Chondrocyte (in vitro differentiated cells): Measurements from ENCODE around the gene FOXP4. TPM values are rescaled to one million over a fixed set of nuclear protein-coding genes. Genes with fewer than 3 reads are reported as not detected.

Experiments
- DNase-seq: peaks from one replicate; pipeline ENCODE4 v3.0.0; 2021; ENCODE audit warnings: mixed read lengths, low spot score
- H3K27ac Mint-ChIP-seq: one replicate; pipeline ENCODE4 v1.8.0; 2021; ENCODE audit warnings: mild to moderate bottlenecking, moderate library complexity, mixed read lengths; ENCODE audit not compliant: unreplicated experiment
- H3K27me3 Mint-ChIP-seq: 2 replicates; pipeline ENCODE4 v1.8.0; 2021; ENCODE audit warnings: low read depth, mixed read lengths
- H3K36me3 Mint-ChIP-seq: 2 replicates; pipeline ENCODE4 v1.8.0; 2021; ENCODE audit warnings: low read depth, mixed read lengths
- H3K4me1 Mint-ChIP-seq: 2 replicates; pipeline ENCODE4 v1.8.0; 2021; ENCODE audit warnings: low read depth, mild to moderate bottlenecking, mixed read lengths
- H3K4me3 Mint-ChIP-seq: one replicate; pipeline ENCODE4 v1.8.0; 2021; ENCODE audit warnings: mild to moderate bottlenecking, moderate library complexity, mixed read lengths; ENCODE audit not compliant: unreplicated experiment
- H3K9me3 Mint-ChIP-seq: 2 replicates; pipeline ENCODE4 v1.8.0; 2021; ENCODE audit warnings: low read depth, mixed read lengths
- CTCF ChIP-seq: fragments of 200-600 bp; sonication (generic); IDR thresholded peaks from 2 replicates; pipeline ENCODE4 v1.5.0; 2021; ENCODE audit warnings: antibody characterized with exemption, mild to moderate bottlenecking, moderate library complexity
- total RNA-seq: library from RNA; stranded (reverse); gene quantifications from 3 replicates; pipeline ENCODE4 v1.2.1, GENCODE V29; 2021

Gene FOXP4
- total RNA-seq, 1 donor from 2014 or later, result 18.6 TPM

GRCh38 chr6:41591859-41592502 lies 45.8 kb downstream of the FOXP4 start:
- no peak overlapping the region for H3K27ac Mint-ChIP-seq

GRCh38 chr6:41593406-41593805 lies 47.2 kb downstream of the FOXP4 start:
- Mint-ChIP-seq H3K27ac (no peak overlapping the region), H3K4me1 (no peaks in the 10 kb centered on the region), H3K4me3 (no peak overlapping the region), H3K27me3 (no peaks in the 10 kb centered on the region), H3K36me3 (peaks cover 14% of the 10 kb centered on the region), H3K9me3 (no peaks in the 10 kb centered on the region)
- DNase-seq, result no peak
- no peak for TF ChIP-seq CTCF

More at GRCh38 chr6:41591859-41592502, 45.8 kb downstream of the FOXP4 start:
- TF ChIP-seq CTCF, result peak; percentile 91
- Mint-ChIP-seq H3K9me3 (no peaks in the 10 kb centered on the region), H3K4me3 (no peak overlapping the region), H3K4me1 (no peaks in the 10 kb centered on the region), H3K27me3 (no peaks in the 10 kb centered on the region), H3K36me3 (peaks cover 15% of the 10 kb centered on the region)
- no peak for DNase-seq

GRCh38 chr6:41593839-41594238 lies 47.7 kb downstream of the FOXP4 start:
- TF ChIP-seq CTCF, result no peak

GRCh38 chr6:41594326-41594725 lies 48.1 kb downstream of the FOXP4 start:
- H3K36me3 Mint-ChIP-seq, result peaks cover 12% of the 10 kb centered on the region

More at GRCh38 chr6:41593839-41594238, 47.7 kb downstream of the FOXP4 start:
- no peak for DNase-seq
- Mint-ChIP-seq H3K27me3 (no peaks in the 10 kb centered on the region), H3K36me3 (peaks cover 12% of the 10 kb centered on the region), H3K9me3 (no peaks in the 10 kb centered on the region), H3K4me1 (no peaks in the 10 kb centered on the region), H3K27ac (no peak overlapping the region), H3K4me3 (no peak overlapping the region)

GRCh38 chr6:41594766-41595165 lies 48.6 kb downstream of the FOXP4 start:
- Mint-ChIP-seq H3K4me3 (no peak overlapping the region), H3K36me3 (peaks cover 12% of the 10 kb centered on the region), H3K9me3 (no peaks in the 10 kb centered on the region), H3K4me1 (no peaks in the 10 kb centered on the region), H3K27me3 (no peaks in the 10 kb centered on the region), H3K27ac (no peak overlapping the region)
- DNase-seq, result no peak
- TF ChIP-seq CTCF, result no peak

More at GRCh38 chr6:41594326-41594725, 48.1 kb downstream of the FOXP4 start:
- H3K27ac Mint-ChIP-seq, result no peak overlapping the region
- no peaks in the 10 kb centered on the region for H3K27me3 Mint-ChIP-seq
- H3K4me3 Mint-ChIP-seq, result no peak overlapping the region
- H3K4me1 Mint-ChIP-seq, result no peaks in the 10 kb centered on the region
- no peak for DNase-seq
- no peaks in the 10 kb centered on the region for H3K9me3 Mint-ChIP-seq
- TF ChIP-seq CTCF, result no peak
